ENCODE results near the gene ARHGEF17. TPM values are rescaled to one million over a fixed set of nuclear protein-coding genes. Genes with fewer than 3 reads are reported as not detected.

ARHGEF17 gene
- total RNA-seq, 2 donors from 2014 or later, result 31.0 to 39.0 TPM

DNA sequence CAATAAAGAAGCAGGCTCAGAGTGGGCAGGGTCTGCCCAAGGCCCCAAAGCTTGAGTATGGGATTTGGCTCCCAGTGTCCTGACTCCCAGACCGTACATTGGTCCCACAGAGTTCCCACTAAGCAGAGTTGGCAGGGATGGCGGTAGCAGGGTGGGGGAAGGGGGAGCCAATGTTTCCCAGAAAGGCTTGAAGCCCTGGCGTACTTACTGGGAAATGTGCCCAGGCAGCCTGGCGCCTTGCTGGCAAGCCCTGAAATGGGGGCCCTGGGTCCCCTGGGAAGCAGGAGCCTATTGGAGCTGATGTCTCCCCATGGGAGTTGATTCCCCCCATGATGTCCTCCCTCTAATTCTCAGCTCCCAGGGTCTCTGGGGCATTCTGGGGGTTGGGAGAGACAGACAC is 9.3 kb downstream of the ARHGEF17 start:
- peaks cover 22% of the 10 kb centered on the region for H3K36me3 Mint-ChIP-seq (ENCODE audit: low read depth)
- TF ChIP-seq, protein P1, sequence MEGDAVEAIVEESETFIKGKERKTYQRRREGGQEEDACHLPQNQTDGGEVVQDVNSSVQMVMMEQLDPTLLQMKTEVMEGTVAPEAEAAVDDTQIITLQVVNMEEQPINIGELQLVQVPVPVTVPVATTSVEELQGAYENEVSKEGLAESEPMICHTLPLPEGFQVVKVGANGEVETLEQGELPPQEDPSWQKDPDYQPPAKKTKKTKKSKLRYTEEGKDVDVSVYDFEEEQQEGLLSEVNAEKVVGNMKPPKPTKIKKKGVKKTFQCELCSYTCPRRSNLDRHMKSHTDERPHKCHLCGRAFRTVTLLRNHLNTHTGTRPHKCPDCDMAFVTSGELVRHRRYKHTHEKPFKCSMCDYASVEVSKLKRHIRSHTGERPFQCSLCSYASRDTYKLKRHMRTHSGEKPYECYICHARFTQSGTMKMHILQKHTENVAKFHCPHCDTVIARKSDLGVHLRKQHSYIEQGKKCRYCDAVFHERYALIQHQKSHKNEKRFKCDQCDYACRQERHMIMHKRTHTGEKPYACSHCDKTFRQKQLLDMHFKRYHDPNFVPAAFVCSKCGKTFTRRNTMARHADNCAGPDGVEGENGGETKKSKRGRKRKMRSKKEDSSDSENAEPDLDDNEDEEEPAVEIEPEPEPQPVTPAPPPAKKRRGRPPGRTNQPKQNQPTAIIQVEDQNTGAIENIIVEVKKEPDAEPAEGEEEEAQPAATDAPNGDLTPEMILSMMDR (conservative IDR thresholded peaks at IDR 0.05), result no peak
- Histone ChIP-seq H3K27me3 (ENCODE audit: control insufficient read depth, insufficient read depth, low read length, poor library complexity, severe bottlenecking) (no peaks in the 10 kb centered on the region), H3K9ac (ENCODE audit: extremely low read depth, low read length, poor library complexity, severe bottlenecking) (no peak overlapping the region), H3K36me3 (ENCODE audit: control insufficient read depth, insufficient read depth, low read length) (peaks cover 3% of the 10 kb centered on the region), H3K4me3 (ENCODE audit: low read length) (no peak overlapping the region), H3K9me3 (ENCODE audit: control insufficient read depth, low read length) (no peaks in the 10 kb centered on the region), H3K27ac (ENCODE audit: low read depth, low read length) (no peak overlapping the region), H3K4me1 (ENCODE audit: control insufficient read depth, insufficient read depth, low read length) (peaks cover 22% of the 10 kb centered on the region)
- WGBS, 2 experiments (ENCODE audit: insufficient coverage in 1 of 2, insufficient read length in 1 of 2), result 95 to 96% methylated on average over 4 of the region's 4 CpGs
- no peaks in the 10 kb centered on the region for H3K9me3 Mint-ChIP-seq
- peaks cover 2% of the 10 kb centered on the region for H3K27me3 Mint-ChIP-seq (ENCODE audit: insufficient read depth)
- H3K4me1 Mint-ChIP-seq, result peaks cover 24% of the 10 kb centered on the region
- no peak overlapping the region for H3K4me3 Mint-ChIP-seq
- DNase-seq, result no peak
- no peak overlapping the region for H3K27ac Mint-ChIP-seq

DNA sequence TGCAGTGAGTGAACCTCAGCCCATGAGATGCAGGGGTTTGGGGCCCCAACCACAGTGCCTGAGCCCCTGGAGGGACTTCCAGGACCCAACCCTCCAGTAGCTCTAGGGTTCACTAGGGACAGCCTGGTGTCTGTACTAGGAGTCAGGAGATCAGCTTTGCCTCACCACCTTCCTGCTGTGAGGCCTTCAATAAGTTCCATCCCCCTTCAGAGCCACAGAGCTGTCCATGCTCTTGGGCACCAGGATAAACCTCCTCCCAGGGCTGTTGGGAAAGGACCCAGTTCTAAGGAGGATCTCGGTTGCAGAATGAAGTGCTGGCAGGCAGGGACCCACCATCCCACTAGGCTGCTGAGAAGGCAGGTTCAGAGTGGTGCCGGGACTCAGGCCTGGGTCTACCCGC is 9.7 kb downstream of the ARHGEF17 start:
- Histone ChIP-seq H3K36me3 (ENCODE audit: control insufficient read depth, insufficient read depth, low read length) (peaks cover 3% of the 10 kb centered on the region), H3K9me3 (ENCODE audit: control insufficient read depth, low read length) (no peaks in the 10 kb centered on the region), H3K9ac (ENCODE audit: extremely low read depth, low read length, poor library complexity, severe bottlenecking) (no peak overlapping the region), H3K4me3 (ENCODE audit: low read length) (no peak overlapping the region), H3K27me3 (ENCODE audit: control insufficient read depth, insufficient read depth, low read length, poor library complexity, severe bottlenecking) (no peaks in the 10 kb centered on the region), H3K27ac (ENCODE audit: low read depth, low read length) (no peak overlapping the region), H3K4me1 (ENCODE audit: control insufficient read depth, insufficient read depth, low read length) (peaks cover 20% of the 10 kb centered on the region)
- Mint-ChIP-seq H3K4me3 (no peak overlapping the region), H3K27me3 (ENCODE audit: insufficient read depth) (peaks cover under 1% of the 10 kb centered on the region), H3K36me3 (ENCODE audit: low read depth) (peaks cover 22% of the 10 kb centered on the region), H3K4me1 (peaks cover 24% of the 10 kb centered on the region), H3K9me3 (no peaks in the 10 kb centered on the region), H3K27ac (no peak overlapping the region)
- WGBS, 2 experiments (ENCODE audit: insufficient coverage in 1 of 2, insufficient read length in 1 of 2), result 93% methylated on average over 3 of the region's 3 CpGs; no CpG with 5 or more reads in 1 of the 2 experiments
- DNase-seq, result no peak
- TF ChIP-seq, protein P1 (conservative IDR thresholded peaks at IDR 0.05), result no peak

DNA sequence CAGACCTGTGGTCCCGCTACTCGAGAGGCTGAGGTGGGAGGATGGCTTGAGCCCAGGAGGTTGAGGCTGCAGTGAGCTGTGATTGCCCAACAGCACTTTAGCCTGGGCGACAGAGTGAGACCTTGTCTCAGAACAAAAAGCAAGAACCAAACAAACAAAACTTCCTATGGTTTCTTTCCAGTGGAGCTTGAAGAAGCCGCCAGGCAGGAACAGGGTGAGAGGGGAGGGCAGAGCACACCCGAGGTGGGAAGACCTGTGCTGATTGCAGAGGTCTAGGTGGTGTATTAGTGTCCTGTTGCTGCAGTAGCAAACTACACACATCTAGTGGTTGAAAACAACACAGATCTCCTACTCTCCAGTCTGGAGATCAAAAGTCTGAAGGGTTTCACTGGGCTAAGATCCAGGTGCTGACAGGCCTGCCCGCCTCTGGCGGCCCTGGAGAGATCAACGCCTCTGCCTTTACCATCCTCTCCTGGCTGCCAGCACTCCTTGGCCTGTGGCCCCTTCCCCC is 10.5 kb downstream of the ARHGEF17 start:
- H3K4me3 Mint-ChIP-seq, result no peak overlapping the region
- Histone ChIP-seq H3K36me3 (ENCODE audit: control insufficient read depth, insufficient read depth, low read length) (peaks cover 2% of the 10 kb centered on the region), H3K9me3 (ENCODE audit: control insufficient read depth, low read length) (no peaks in the 10 kb centered on the region), H3K4me1 (ENCODE audit: control insufficient read depth, insufficient read depth, low read length) (peaks cover 14% of the 10 kb centered on the region), H3K27me3 (ENCODE audit: control insufficient read depth, insufficient read depth, low read length, poor library complexity, severe bottlenecking) (no peaks in the 10 kb centered on the region), H3K4me3 (ENCODE audit: low read length) (no peak overlapping the region), H3K9ac (ENCODE audit: extremely low read depth, low read length, poor library complexity, severe bottlenecking) (no peak overlapping the region), H3K27ac (ENCODE audit: low read depth, low read length) (no peak overlapping the region)
- H3K36me3 Mint-ChIP-seq (ENCODE audit: low read depth), result peaks cover 22% of the 10 kb centered on the region
- TF ChIP-seq, protein P1 (conservative IDR thresholded peaks at IDR 0.05), result no peak
- H3K9me3 Mint-ChIP-seq, result no peaks in the 10 kb centered on the region
- 97 to 100% methylated on average over 2 to 8 of the region's 8 CpGs for WGBS, 2 experiments (ENCODE audit: insufficient coverage in 1 of 2, insufficient read length in 1 of 2)
- H3K4me1 Mint-ChIP-seq, result peaks cover 20% of the 10 kb centered on the region
- no peak for DNase-seq
- H3K27ac Mint-ChIP-seq, result no peak overlapping the region
- H3K27me3 Mint-ChIP-seq (ENCODE audit: insufficient read depth), result no peaks in the 10 kb centered on the region
